ENCODE data around the gene TAF6. TPM values are rescaled to one million over a fixed set of nuclear protein-coding genes. Genes with fewer than 3 reads are reported as not detected.
"Not testable (repeated sequence)": the region's sequence is repeated elsewhere in the genome, so short reads cannot be mapped to it uniquely, and the experiment has no call there.

The TAF6 gene
- total RNA-seq, 4 donors from 2014 or later: 21.0 to 37.5 (median 30.3) TPM

GRCh38 chr7:100132697-100133151 is 13.6 kb upstream of the TAF6 start:
- peak in 2 of 3 donors; percentile 24 to 31 for TF ChIP-seq CTCF (IDR thresholded peaks at IDR 0.05)
- peak; percentile 62 for ATAC-seq (ENCODE audit: low FRiP score)
- no peak for DNase-seq (ENCODE audit: low spot score)

- TF ChIP-seq CTCF (IDR thresholded peaks at IDR 0.05): no peak
- ATAC-seq (ENCODE audit: low FRiP score) (no peak), DNase-seq (ENCODE audit: low spot score) (no peak)
Measured at GRCh38 chr7:100132126-100132525, 13.0 kb upstream of the TAF6 start.

- ATAC-seq (ENCODE audit: low FRiP score) (no peak), DNase-seq (ENCODE audit: low spot score) (peak; percentile 82)
- peak in 1 of 3 donors; percentile 57 for TF ChIP-seq CTCF (IDR thresholded peaks at IDR 0.05)
Measured at GRCh38 chr7:100130608-100131453, 11.7 kb upstream of the TAF6 start.

- ATAC-seq (ENCODE audit: low FRiP score); DNase-seq (ENCODE audit: low spot score): not testable (repeated sequence)
Measured at GRCh38 chr7:100130220-100130607, 11.1 kb upstream of the TAF6 start.

- DNase-seq (ENCODE audit: low spot score) (no peak), ATAC-seq (ENCODE audit: low FRiP score) (no peak)
- TF ChIP-seq CTCF (IDR thresholded peaks at IDR 0.05): no peak
Measured at GRCh38 chr7:100128637-100128963, 9.4 kb upstream of the TAF6 start.

GRCh38 chr7:100127866-100128636 is 8.9 kb upstream of the TAF6 start:
- DNase-seq (ENCODE audit: low spot score) (no peak), ATAC-seq (ENCODE audit: low FRiP score) (no peak)
- TF ChIP-seq CTCF (IDR thresholded peaks at IDR 0.05): no peak

- TF ChIP-seq CTCF (IDR thresholded peaks at IDR 0.05): no peak
- DNase-seq (ENCODE audit: low spot score) (peak; percentile 72), ATAC-seq (ENCODE audit: low FRiP score) (peak; percentile 90)
Measured at GRCh38 chr7:100126931-100127865, 8.0 kb upstream of the TAF6 start, which contains the start of gene MBLAC1. Gene MBLAC1 (plus strand): TSS chr7:100126967. CDS start chr7:100127396, 429 bp downstream.
